Vagina (tissue), 2 donors: ENCODE results near the gene CCNY.

Experiments used
- CTCF ChIP-seq, 3 experiments: fragments of 450-650 bp in 2 of 3; fragments of 200-600 bp in 1 of 3; sonication (generic) in 1 of 3; IDR thresholded peaks; one replicate each; pipeline ENCODE4 v1.5.1; 2017 to 2019; ENCODE audit warnings: antibody characterized with exemption in 3 of 3, mild to moderate bottlenecking in 2 of 3, moderate library complexity in 2 of 3
- POLR2A ChIP-seq, 2 donors: fragments of 450-650 bp; IDR thresholded peaks; one replicate each; pipeline ENCODE4 v1.6.1; 2017; ENCODE audit warnings: antibody characterized with exemption in 2 of 2, mild to moderate bottlenecking in 2 of 2, moderate library complexity in 2 of 2
- POLR2AphosphoS5 ChIP-seq, 2 donors: sonication (generic); formaldehyde crosslinking; IDR thresholded peaks; one replicate each; pipeline ENCODE4 v1.9.0; 2017; ENCODE audit warnings: antibody characterized with exemption in 2 of 2, mild to moderate bottlenecking in 2 of 2, low read depth in 1 of 2; ENCODE audit not compliant: insufficient read depth in 1 of 2

GRCh38 chr10:35452171-35452570 is 115.9 kb downstream of the CCNY start:
- TF ChIP-seq POLR2AphosphoS5 (IDR thresholded peaks at IDR 0.05; ENCODE audit: insufficient read depth in 1 of 2, low read depth in 1 of 2) (no peak), CTCF (IDR thresholded peaks at IDR 0.05) (no peak), POLR2A (IDR thresholded peaks at IDR 0.05) (no peak)
